ENCODE measurements around the gene SPACA6.
"Not testable (repeated sequence)": the region's sequence is repeated elsewhere in the genome, so short reads cannot be mapped to it uniquely, and the experiment has no call there.

SPACA6 gene

GRCh38 chr19:51706885-51707284 lies 13.8 kb downstream of the SPACA6 start:
- no peak for DNase-seq

GRCh38 chr19:51708811-51709210 lies 15.7 kb downstream of the SPACA6 start:
- no peak for DNase-seq

GRCh38 chr19:51709575-51709974 lies 16.4 kb downstream of the SPACA6 start:
- no peak for DNase-seq

GRCh38 chr19:51710163-51710562 lies 17.0 kb downstream of the SPACA6 start:
- DNase-seq = no peak

GRCh38 chr19:51711702-51712101 lies 18.6 kb downstream of the SPACA6 start:
- no peak for DNase-seq

- no peak for DNase-seq
Observed at GRCh38 chr19:51712461-51713081, 19.4 kb downstream of the SPACA6 start.

- DNase-seq = no peak
Observed at GRCh38 chr19:51713319-51714285, 20.5 kb downstream of the SPACA6 start.

GRCh38 chr19:51714848-51715247 lies 21.7 kb downstream of the SPACA6 start:
- DNase-seq = no peak

- no peak for DNase-seq
Observed at GRCh38 chr19:51715850-51716249, 22.7 kb downstream of the SPACA6 start.

GRCh38 chr19:51716925-51717324 lies 23.8 kb downstream of the SPACA6 start:
- no peak for DNase-seq

GRCh38 chr19:51719251-51719988 lies 26.3 kb downstream of the SPACA6 start:
- DNase-seq = no peak

GRCh38 chr19:51721905-51722304 lies 28.8 kb downstream of the SPACA6 start:
- no peak for DNase-seq

- DNase-seq = no peak
Observed at GRCh38 chr19:51722492-51722891, 29.4 kb downstream of the SPACA6 start.

GRCh38 chr19:51724543-51724942 lies 31.4 kb downstream of the SPACA6 start:
- DNase-seq = no peak

- DNase-seq = no peak
Observed at GRCh38 chr19:51726049-51726448, 32.9 kb downstream of the SPACA6 start.

- no peak for DNase-seq
Observed at GRCh38 chr19:51727349-51727880, 34.3 kb downstream of the SPACA6 start.

- no peak for DNase-seq
Observed at GRCh38 chr19:51729781-51730180, 36.7 kb downstream of the SPACA6 start.

- no peak for DNase-seq
Observed at GRCh38 chr19:51733742-51734522, 40.8 kb downstream of the SPACA6 start.

GRCh38 chr19:51735759-51736449 lies 42.8 kb downstream of the SPACA6 start:
- DNase-seq = no peak

GRCh38 chr19:51737389-51737788 lies 44.3 kb downstream of the SPACA6 start:
- DNase-seq = no peak

- DNase-seq = no peak
Observed at GRCh38 chr19:51737924-51738323, 44.8 kb downstream of the SPACA6 start.

- DNase-seq = not testable (repeated sequence)
Observed at GRCh38 chr19:51738523-51738922, 45.4 kb downstream of the SPACA6 start.
